ENCODE data around the gene SPANXD. TPM values are rescaled to one million over a fixed set of nuclear protein-coding genes. Genes with fewer than 3 reads are reported as not detected.

SPANXD gene, protein sequence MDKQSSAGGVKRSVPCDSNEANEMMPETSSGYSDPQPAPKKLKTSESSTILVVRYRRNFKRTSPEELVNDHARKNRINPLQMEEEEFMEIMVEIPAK
- total RNA-seq, result not detected in 2 replicates

DNA sequence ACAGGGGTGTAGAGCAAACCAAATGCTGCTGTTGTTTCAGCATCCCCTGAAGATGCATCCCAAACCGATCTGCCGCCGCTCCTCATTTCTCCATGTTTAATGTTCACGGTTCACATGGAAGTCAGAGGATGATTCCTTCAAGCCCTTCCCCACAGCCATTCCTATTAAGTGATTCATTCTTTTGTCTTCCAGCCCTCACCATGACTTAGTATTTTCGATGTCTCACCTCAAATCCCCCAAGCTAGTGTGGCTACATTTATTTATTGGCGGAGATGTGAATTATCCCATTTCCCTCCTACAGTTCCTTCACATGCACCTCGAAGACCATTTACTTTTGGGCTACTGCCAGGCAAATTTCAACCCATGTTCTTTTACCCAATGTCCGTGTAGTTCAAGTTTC lies at the start of gene SPANXD:
Gene SPANXD (minus strand): TSS at position 101 of the 400 bp plus-strand sequence. CDS start 334 bp downstream, outside the sequence.

Other genes with a start within 250 kb of the SPANXD start
- not detected in 2 replicates for gene SPANXA1, start 114.0 kb downstream of the SPANXD start, total RNA-seq
- gene SPANXA2, start 109.0 kb downstream of the SPANXD start, total RNA-seq, result not detected in 2 replicates
- gene MAGEC3, start 139.6 kb upstream of the SPANXD start, total RNA-seq, result not detected in 2 replicates
- not detected in 2 replicates for gene MAGEC1, start 205.2 kb upstream of the SPANXD start, total RNA-seq

All from pericardium fibroblast (primary cell).